DMS53 (cell line): ENCODE measurements around the gene SPCS2.
A peak's percentile ranks its signal among the peaks of the same experiment; 100 is the strongest.
"Not testable (repeated sequence)": the region's sequence is repeated elsewhere in the genome, so short reads cannot be mapped to it uniquely, and the experiment has no call there.

Source experiments
- DNase-seq: peaks from one replicate; lab custom pipeline; 2025; lab: John Stamatoyannopoulos, UW

Gene SPCS2

DNA sequence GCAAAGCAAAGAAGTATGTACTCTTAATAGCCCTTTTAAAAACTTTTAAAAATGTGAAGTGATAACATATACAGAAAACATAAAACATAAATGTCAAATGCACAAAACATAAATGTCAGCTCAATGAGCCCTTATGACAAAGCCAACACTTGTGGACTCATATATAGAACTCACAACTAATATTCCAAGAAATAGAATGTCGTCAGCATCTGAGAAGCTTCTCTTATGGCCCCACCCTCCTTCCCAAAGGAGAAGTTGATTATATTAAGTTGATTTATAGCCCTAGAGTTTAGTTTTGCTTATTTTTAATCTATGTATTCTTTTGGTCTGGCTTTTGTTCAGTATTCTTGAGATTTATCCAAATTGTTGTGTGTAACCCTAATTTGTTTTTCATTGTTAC lies 53.5 kb downstream of the SPCS2 start:
- DNase-seq, result no peak

DNA sequence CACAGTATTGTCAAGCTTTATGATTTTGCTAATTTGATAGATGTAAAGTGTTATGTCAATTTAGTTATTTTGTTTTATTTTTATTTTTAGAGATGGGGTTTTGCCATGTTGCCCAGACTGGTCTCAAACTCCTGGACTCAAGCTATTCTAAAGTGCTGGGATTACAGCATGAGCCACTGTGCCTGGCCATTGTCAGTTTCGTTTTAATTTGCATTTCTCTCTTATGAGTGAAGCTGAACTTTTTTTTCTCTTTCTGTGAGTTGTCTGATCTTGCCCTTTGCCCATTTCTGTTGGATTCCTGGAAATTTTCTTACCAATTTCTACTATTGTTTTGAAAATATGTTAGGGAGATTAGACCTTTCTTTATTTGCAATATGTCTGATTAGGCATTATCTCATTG lies 55.1 kb downstream of the SPCS2 start:
- DNase-seq, result no peak

GRCh38 chr11:75011357-75011756 lies 62.3 kb downstream of the SPCS2 start:
- DNase-seq, result no peak

DNA sequence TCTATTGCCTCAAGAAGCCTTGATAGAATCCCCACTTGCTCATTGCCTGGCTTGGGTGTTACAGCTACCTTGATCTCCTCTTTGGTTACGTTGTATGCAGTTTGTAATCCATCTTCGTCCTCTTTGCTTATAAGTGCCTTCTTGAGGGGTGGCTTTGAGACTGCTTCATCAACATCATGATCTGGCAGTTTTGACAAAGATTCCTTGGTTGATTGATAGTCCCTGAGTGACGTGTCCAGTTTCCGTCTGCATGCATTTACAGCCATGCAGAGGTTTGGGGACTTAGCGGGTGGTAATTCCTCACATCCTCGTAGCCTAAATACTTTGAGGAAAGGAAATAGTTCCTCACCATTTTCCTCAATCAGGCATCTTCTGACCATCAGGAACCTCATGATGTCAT lies 62.8 kb downstream of the SPCS2 start:
- DNase-seq, result no peak

- DNase-seq, result peak; percentile 98
Observed at GRCh38 chr11:75013051-75013450, 64.0 kb downstream of the SPCS2 start.

DNA sequence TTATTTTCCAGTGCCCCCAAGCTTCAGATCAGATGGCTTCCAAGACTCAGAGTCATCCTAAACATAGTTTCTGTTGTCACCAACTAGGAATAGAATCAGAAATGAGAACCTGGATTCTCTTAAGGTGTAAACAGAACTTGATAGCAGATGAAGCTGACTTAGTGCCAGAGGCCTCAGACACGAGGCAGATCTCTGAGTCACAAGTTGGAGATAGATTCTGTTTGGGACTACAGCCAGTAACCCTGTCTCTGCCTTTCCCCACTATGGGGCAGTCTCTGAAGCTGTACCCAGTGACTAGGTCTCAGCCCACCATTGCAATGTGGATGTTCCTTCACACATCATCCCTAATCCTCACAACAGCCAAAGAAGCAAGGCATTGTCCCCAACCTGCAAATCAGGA lies 65.1 kb downstream of the SPCS2 start:
- no peak for DNase-seq

- not testable (repeated sequence) for DNase-seq
Observed at GRCh38 chr11:75019200-75019599, 70.1 kb downstream of the SPCS2 start.

DNA sequence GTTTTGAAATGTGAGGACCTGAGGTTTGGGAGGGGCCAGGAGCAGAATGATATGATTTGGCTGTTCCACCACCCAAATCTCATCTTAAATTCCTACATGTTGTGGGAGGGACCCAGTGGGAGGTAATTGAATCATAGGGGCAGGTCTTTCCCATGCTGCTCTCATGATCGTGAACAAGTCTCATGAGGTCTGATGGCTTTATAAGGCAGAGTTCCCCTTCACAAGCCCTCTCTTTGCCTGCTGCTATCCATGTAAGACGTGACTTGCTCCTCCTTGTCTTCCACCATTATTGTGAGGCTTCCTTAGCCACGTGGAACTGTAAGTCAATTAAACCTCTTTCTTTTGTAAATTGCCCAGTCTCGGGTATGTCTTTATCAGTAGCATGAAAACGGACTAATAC lies 71.3 kb downstream of the SPCS2 start:
- DNase-seq, result not testable (repeated sequence)

GRCh38 chr11:75022296-75022695 lies 73.2 kb downstream of the SPCS2 start:
- no peak for DNase-seq

DNA sequence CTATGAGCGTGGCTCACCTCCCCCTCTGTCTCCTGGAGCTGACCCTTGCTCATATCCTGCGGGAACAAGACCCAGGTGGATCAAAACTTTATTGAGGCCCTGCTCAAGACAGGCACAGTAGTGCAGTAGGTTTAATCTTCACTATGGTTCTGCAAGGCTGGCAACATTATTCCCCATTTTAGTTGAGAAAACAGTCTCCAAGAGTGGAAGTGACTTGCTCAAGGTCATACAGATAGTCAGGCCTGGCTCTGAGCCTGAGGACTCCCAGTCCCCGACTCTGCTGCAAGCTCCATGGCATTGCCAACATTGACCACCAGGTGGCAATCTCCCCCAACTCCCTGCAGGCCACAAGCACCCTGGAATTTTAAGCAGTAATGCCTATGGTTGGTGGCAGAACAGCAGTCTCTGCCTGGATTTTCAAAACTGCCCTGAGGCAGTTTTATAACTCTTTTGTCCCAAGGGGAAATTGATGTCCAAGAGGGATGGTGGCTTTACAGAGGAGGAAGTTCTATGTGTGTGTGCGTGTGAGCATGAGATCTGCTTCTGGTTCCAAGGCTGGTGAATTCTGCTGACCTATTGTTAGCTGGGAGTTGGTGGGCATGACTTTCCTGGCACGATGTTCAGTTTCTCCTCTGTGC lies 73.8 kb downstream of the SPCS2 start:
- peak; percentile 94 for DNase-seq

- no peak for DNase-seq
Observed at GRCh38 chr11:75023446-75024067, 74.5 kb downstream of the SPCS2 start.

DNA sequence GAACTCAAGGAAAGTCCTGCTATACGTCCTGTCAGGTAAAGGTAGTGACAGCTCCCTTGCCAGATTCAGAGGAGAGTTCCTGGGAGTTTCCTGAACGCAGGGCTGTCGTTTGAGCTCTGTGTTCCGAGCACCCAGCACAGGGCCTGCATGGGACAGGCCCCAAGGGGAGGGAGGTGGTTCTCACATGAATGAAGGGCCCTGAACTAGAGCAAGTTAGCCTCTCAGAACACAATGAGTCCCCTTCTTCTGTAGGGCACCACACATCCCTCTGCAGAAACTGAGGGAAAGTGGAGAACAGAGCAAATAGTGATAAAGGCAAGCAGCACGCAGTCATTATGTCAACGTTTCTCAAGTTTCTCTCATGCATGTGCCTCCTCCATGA lies 75.0 kb downstream of the SPCS2 start:
- peak; percentile 55 for DNase-seq

DNA sequence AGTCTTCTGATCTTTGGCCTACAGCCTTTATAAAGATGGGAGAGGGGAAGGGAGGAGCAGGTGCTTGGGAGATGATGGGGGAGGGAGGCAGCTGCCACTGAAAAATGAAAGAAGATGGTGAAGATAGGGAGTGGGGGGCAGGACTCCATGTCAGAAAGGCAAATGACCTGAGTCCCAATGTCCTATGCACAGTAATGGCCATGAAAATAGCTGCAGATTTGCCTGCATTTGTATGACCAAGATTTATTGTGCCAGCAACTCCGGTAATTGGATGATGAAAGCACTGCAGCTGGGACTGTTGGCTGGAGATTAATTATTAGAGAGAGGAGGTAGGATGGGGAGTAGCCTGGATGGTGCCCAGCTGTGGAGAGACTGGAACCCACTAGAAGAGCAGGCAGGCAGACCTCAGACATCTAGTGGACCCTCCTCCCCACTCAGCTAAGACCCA lies 75.7 kb downstream of the SPCS2 start:
- DNase-seq, result peak; percentile 58

- no peak for DNase-seq
Observed at GRCh38 chr11:75025561-75025960, 76.5 kb downstream of the SPCS2 start.

DNA sequence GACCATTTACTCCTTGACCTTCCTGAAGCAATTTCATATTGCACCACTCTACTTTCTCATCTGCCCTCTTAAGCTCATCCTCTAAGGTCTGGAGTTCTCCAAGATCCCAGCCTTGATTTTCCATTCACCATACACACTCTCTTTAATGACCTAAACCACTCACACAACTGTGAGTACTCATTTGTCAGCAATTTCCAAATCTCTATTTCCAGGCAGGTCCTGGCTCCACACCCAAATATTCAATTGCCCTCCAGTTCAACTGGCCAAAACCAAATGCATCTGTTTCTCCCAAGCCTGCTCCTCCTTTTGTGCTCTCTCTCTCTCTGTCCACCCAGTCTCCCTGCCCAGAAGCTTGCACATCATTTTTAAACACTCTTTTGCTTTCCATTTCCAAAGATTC lies 79.3 kb downstream of the SPCS2 start:
- no peak for DNase-seq
